ENCODE measurements around the gene TIGD1. TPM values are rescaled to one million over a fixed set of nuclear protein-coding genes. Genes with fewer than 3 reads are reported as not detected.

TIGD1 gene
- total and polyA plus RNA-seq, 2 of the 13 experiments (the other 11 are each of a cell fraction or from before 2014, with no cell fraction given) = 3.5 to 9.5 TPM

GRCh38 chr2:232550354-232551249, at the start of gene TIGD1, which contains the start of gene EIF4E2 (continued):
- TF ChIP-seq, protein P1, sequence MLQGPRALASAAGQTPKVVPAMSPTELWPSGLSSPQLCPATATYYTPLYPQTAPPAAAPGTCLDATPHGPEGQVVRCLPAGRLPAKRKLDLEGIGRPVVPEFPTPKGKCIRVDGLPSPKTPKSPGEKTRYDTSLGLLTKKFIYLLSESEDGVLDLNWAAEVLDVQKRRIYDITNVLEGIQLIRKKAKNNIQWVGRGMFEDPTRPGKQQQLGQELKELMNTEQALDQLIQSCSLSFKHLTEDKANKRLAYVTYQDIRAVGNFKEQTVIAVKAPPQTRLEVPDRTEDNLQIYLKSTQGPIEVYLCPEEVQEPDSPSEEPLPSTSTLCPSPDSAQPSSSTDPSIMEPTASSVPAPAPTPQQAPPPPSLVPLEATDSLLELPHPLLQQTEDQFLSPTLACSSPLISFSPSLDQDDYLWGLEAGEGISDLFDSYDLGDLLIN (CRISPR knock-in tag; IDR thresholded peaks at IDR 0.05; ENCODE audit: borderline replicate concordance) = peak; percentile 81
- peak; percentile 94 for TF ChIP-seq ZNF891 (CRISPR knock-in tag; IDR thresholded peaks at IDR 0.05)
- peak; percentile 52 for TF ChIP-seq ZNF460 (CRISPR knock-in tag; IDR thresholded peaks at IDR 0.05; ENCODE audit: borderline replicate concordance)
- TF ChIP-seq, protein P2, sequence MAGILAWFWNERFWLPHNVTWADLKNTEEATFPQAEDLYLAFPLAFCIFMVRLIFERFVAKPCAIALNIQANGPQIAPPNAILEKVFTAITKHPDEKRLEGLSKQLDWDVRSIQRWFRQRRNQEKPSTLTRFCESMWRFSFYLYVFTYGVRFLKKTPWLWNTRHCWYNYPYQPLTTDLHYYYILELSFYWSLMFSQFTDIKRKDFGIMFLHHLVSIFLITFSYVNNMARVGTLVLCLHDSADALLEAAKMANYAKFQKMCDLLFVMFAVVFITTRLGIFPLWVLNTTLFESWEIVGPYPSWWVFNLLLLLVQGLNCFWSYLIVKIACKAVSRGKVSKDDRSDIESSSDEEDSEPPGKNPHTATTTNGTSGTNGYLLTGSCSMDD (CRISPR knock-in tag; IDR thresholded peaks at IDR 0.05) = peak; percentile 23; the same call in 1 of the 2 replicates
- TF ChIP-seq ZNF737 (CRISPR knock-in tag; IDR thresholded peaks at IDR 0.05; ENCODE audit: borderline replicate concordance) = 0 out of 2 replicates have a peak, but pooled peaks have one; percentile 18
- peak; percentile 85 for TF ChIP-seq KLF12 (CRISPR knock-in tag; IDR thresholded peaks at IDR 0.05; ENCODE audit: borderline replicate concordance)
- peak; percentile 91 for TF ChIP-seq TSC22D2 (CRISPR knock-in tag; IDR thresholded peaks at IDR 0.05; ENCODE audit: borderline replicate concordance)
- peak; percentile 3; the same call in 1 of the 2 replicates for TF ChIP-seq SIX1 (CRISPR knock-in tag; IDR thresholded peaks at IDR 0.05; ENCODE audit: borderline replicate concordance)
- TF ChIP-seq, protein P3, sequence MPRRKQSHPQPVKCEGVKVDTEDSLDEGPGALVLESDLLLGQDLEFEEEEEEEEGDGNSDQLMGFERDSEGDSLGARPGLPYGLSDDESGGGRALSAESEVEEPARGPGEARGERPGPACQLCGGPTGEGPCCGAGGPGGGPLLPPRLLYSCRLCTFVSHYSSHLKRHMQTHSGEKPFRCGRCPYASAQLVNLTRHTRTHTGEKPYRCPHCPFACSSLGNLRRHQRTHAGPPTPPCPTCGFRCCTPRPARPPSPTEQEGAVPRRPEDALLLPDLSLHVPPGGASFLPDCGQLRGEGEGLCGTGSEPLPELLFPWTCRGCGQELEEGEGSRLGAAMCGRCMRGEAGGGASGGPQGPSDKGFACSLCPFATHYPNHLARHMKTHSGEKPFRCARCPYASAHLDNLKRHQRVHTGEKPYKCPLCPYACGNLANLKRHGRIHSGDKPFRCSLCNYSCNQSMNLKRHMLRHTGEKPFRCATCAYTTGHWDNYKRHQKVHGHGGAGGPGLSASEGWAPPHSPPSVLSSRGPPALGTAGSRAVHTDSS (CRISPR knock-in tag; conservative IDR thresholded peaks at IDR 0.05) = no peak
- no peak; a peak in 2 of 4 replicates for TF ChIP-seq NR2F1 (CRISPR knock-in tag; IDR thresholded peaks at IDR 0.05)
- peak; percentile 96 for TF ChIP-seq POLR2AphosphoS5 (IDR thresholded peaks at IDR 0.05; ENCODE audit: low read depth, low read length)
- TF ChIP-seq HNF4G (IDR thresholded peaks at IDR 0.05; ENCODE audit: borderline replicate concordance, low read depth, low read length) = peak; percentile 60; the same call in 1 of the 2 replicates
- TF ChIP-seq HNF4G (CRISPR knock-in tag; IDR thresholded peaks at IDR 0.05; ENCODE audit: borderline replicate concordance, low read depth) = peak; percentile 79
- 0 out of 2 replicates have a peak, but pooled peaks have one; percentile 72 for TF ChIP-seq ZNF251 (CRISPR knock-in tag; IDR thresholded peaks at IDR 0.05)
- peak; percentile 98 for TF ChIP-seq NFATC3 (CRISPR knock-in tag; IDR thresholded peaks at IDR 0.05)
- TF ChIP-seq RFXANK (CRISPR knock-in tag; IDR thresholded peaks at IDR 0.05) = peak; percentile 92
- TF ChIP-seq, protein P4, sequence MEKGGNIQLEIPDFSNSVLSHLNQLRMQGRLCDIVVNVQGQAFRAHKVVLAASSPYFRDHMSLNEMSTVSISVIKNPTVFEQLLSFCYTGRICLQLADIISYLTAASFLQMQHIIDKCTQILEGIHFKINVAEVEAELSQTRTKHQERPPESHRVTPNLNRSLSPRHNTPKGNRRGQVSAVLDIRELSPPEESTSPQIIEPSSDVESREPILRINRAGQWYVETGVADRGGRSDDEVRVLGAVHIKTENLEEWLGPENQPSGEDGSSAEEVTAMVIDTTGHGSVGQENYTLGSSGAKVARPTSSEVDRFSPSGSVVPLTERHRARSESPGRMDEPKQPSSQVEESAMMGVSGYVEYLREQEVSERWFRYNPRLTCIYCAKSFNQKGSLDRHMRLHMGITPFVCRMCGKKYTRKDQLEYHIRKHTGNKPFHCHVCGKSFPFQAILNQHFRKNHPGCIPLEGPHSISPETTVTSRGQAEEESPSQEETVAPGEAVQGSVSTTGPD (CRISPR knock-in tag; IDR thresholded peaks at IDR 0.05) = peak; percentile 57; the same call in 1 of the 2 replicates
- peak; percentile 97 for TF ChIP-seq TFDP1 (CRISPR knock-in tag; IDR thresholded peaks at IDR 0.05; ENCODE audit: borderline replicate concordance)
- TF ChIP-seq, protein P5, sequence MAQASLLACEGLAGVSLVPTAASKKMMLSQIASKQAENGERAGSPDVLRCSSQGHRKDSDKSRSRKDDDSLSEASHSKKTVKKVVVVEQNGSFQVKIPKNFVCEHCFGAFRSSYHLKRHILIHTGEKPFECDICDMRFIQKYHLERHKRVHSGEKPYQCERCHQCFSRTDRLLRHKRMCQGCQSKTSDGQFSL (CRISPR knock-in tag; IDR thresholded peaks at IDR 0.05) = peak; percentile 30
- peak; percentile 95; the same call in 1 of the 2 replicates for TF ChIP-seq CHD4 (IDR thresholded peaks at IDR 0.05; ENCODE audit: borderline replicate concordance, low read length)
- TF ChIP-seq REPIN1 (CRISPR knock-in tag; IDR thresholded peaks at IDR 0.05; ENCODE audit: borderline replicate concordance, low read depth) = peak; percentile 100
